ENCODE measurements around the gene ATG4D.

ATG4D gene

GRCh38 chr19:10543420-10544241 is at the start of gene ATG4D:
Gene ATG4D, plus strand, starts transcription at chr19:10543904. Its CDS starts 187 bp downstream, at chr19:10544091.
- peak; percentile 41 for DNase-seq

GRCh38 chr19:10497371-10497770 is 46.3 kb upstream of the ATG4D start:
- DNase-seq, result no peak

- DNase-seq, result no peak
These were observed 44.0 kb upstream of the ATG4D start for GRCh38 chr19:10499550-10500246.

GRCh38 chr19:10500247-10500592 is 43.5 kb upstream of the ATG4D start:
- DNase-seq, result no peak

- DNase-seq, result no peak
These were observed 41.7 kb upstream of the ATG4D start for GRCh38 chr19:10501971-10502523.

- DNase-seq, result peak; percentile 32
These were observed 41.1 kb upstream of the ATG4D start for GRCh38 chr19:10502524-10503001.

- no peak for DNase-seq
These were observed 40.5 kb upstream of the ATG4D start, which contains the start of gene KEAP1 for GRCh38 chr19:10503002-10503789. Gene KEAP1, minus strand, starts transcription at chr19:10503356. Its CDS starts 3,323 bp downstream, at chr19:10500033.

GRCh38 chr19:10505583-10506229 is 38.0 kb upstream of the ATG4D start:
- DNase-seq, result no peak

GRCh38 chr19:10508036-10508435 is 35.7 kb upstream of the ATG4D start:
- DNase-seq, result no peak

- no peak for DNase-seq
These were observed 35.0 kb upstream of the ATG4D start for GRCh38 chr19:10508707-10509106.

GRCh38 chr19:10510301-10510802 is 33.4 kb upstream of the ATG4D start:
- DNase-seq, result no peak

- DNase-seq, result no peak
These were observed 30.5 kb upstream of the ATG4D start for GRCh38 chr19:10513223-10513622.

GRCh38 chr19:10514211-10515145 is 29.2 kb upstream of the ATG4D start:
- DNase-seq, result no peak

GRCh38 chr19:10516064-10516385 is 27.7 kb upstream of the ATG4D start:
- DNase-seq, result no peak

GRCh38 chr19:10516671-10517286 is 26.9 kb upstream of the ATG4D start:
- DNase-seq, result no peak

GRCh38 chr19:10517361-10517759 is 26.3 kb upstream of the ATG4D start, which contains the start of gene S1PR5:
Gene S1PR5, minus strand, starts transcription at chr19:10517447. Its CDS starts 2,436 bp downstream, at chr19:10515011.
- DNase-seq, result no peak

GRCh38 chr19:10517760-10518443 is 25.8 kb upstream of the ATG4D start:
- DNase-seq, result no peak

- DNase-seq, result no peak
These were observed 25.0 kb upstream of the ATG4D start for GRCh38 chr19:10518444-10519361.

- DNase-seq, result no peak
These were observed 24.3 kb upstream of the ATG4D start for GRCh38 chr19:10519421-10519820.

All from NCI-H1436 treated with DMSO at 0.1 percent for 48 hours (cell line).